Measurements from ENCODE around the gene SYNGR3.
"Not testable (repeated sequence)": the region's sequence is repeated elsewhere in the genome, so short reads cannot be mapped to it uniquely, and the experiment has no call there.

SYNGR3 gene

GRCh38 chr16:1959269-1960039 lies 30.3 kb upstream of the SYNGR3 start, which contains the start of gene NDUFB10:
TSS of gene NDUFB10 (plus strand) at chr16:1959538. CDS start at chr16:1959625, 87 bp downstream.
- DNase-seq (ENCODE audit: low read depth) = peak; percentile 84

- no peak for DNase-seq (ENCODE audit: low read depth)
These were observed 28.8 kb upstream of the SYNGR3 start for GRCh38 chr16:1960665-1961630.

GRCh38 chr16:1961651-1962067 lies 28.1 kb upstream of the SYNGR3 start:
- no peak for DNase-seq (ENCODE audit: low read depth)

- not testable (repeated sequence) for DNase-seq (ENCODE audit: low read depth)
These were observed 27.3 kb upstream of the SYNGR3 start for GRCh38 chr16:1962161-1963153.

GRCh38 chr16:1963806-1964505 lies 25.8 kb upstream of the SYNGR3 start:
- DNase-seq (ENCODE audit: low read depth) = no peak

GRCh38 chr16:1964506-1965395 lies 25.0 kb upstream of the SYNGR3 start, which contains the start of gene RPS2:
TSS of gene RPS2 (minus strand) at chr16:1964826. CDS start at chr16:1964625, 201 bp downstream.
- DNase-seq (ENCODE audit: low read depth) = peak; percentile 96

GRCh38 chr16:1965396-1966001 lies 24.3 kb upstream of the SYNGR3 start:
- DNase-seq (ENCODE audit: low read depth) = no peak

- no peak for DNase-seq (ENCODE audit: low read depth)
These were observed 23.3 kb upstream of the SYNGR3 start, which contains the start of gene RNF151 for GRCh38 chr16:1966460-1966859. TSS of gene RNF151 (plus strand) at chr16:1966856. CDS start at chr16:1966882, 26 bp downstream.

GRCh38 chr16:1968146-1968953 lies 21.4 kb upstream of the SYNGR3 start:
- DNase-seq (ENCODE audit: low read depth) = no peak

- peak; percentile 98 for DNase-seq (ENCODE audit: low read depth)
These were observed 17.8 kb upstream of the SYNGR3 start, which contains the start of gene TBL3 for GRCh38 chr16:1971796-1972489. TSS of gene TBL3 (plus strand) at chr16:1972053. CDS start at chr16:1972165, 112 bp downstream.

- no peak for DNase-seq (ENCODE audit: low read depth)
These were observed 17.3 kb upstream of the SYNGR3 start for GRCh38 chr16:1972490-1972877.

- no peak for DNase-seq (ENCODE audit: low read depth)
These were observed 16.2 kb upstream of the SYNGR3 start for GRCh38 chr16:1973461-1974156.

GRCh38 chr16:1974157-1975070 lies 15.4 kb upstream of the SYNGR3 start:
- no peak for DNase-seq (ENCODE audit: low read depth)

- no peak for DNase-seq (ENCODE audit: low read depth)
These were observed 14.1 kb upstream of the SYNGR3 start for GRCh38 chr16:1975432-1976215.

GRCh38 chr16:1976216-1976520 lies 13.6 kb upstream of the SYNGR3 start:
- DNase-seq (ENCODE audit: low read depth) = no peak
